ENCODE measurements around the gene ARID5B.

The ARID5B gene

DNA sequence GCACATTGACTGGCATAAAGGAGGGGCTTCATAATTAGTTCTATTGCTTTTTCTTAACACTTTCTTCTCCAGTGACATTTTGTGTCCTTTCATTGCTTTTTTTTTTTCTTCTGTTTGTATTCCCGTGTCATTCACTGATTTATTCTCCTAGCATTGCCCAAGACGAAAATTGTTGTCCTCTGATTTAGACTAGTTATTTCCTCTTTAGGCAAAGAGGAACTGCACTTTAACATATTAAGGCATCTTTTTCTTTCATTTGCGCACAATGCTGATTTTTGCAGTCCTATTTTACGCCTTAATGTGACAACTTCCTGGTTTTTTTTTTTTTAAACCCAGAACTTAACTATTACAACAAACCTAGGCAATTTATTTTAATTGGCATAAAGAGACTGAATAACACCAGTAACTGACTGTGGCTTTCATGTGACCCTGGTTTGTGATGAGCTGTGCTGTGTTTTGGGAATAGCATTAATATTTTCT is 39.7 kb downstream of the ARID5B start:
- DNase-seq (ENCODE audit: low read depth), result no peak

DNA sequence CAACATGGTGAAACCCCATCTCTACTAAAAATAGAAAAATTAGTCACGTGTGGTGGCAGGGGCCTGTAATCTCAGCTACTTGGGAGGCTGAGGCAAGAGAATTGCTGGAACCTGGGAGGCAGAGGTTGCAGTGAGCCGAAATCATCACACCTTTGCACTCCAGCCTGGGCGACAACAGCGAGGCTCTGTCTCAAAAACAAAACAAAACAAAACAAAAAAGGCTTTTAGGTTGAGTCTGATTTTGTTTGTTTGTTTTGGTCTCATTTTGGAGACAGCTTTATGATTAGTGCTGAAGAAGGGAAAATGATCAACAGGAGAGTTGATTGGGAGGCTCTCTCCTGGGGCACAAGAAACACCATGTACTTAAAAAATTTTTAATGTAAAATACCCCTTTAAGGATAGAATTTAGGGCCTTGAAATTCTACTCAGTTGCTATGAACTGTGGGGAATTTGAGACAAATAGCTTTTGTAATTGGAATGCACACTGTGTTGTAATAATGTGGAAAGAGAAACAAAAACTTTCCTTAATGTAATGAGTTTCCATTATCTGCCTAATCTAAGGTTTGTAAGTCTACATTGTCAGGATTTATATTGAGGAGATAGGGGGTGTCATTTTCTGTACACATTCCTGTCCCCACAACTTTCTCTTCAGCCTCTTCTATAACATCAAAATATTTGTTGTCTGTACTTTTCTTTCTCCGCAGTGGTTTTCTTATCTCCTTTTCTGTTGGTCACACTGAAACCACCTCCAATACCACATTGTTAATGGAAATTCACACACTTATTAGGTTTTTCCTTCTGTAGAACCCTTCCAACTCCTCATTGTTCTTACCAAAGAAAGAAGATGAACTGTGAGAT is 41.3 kb downstream of the ARID5B start:
- no peak for DNase-seq (ENCODE audit: low read depth)

DNA sequence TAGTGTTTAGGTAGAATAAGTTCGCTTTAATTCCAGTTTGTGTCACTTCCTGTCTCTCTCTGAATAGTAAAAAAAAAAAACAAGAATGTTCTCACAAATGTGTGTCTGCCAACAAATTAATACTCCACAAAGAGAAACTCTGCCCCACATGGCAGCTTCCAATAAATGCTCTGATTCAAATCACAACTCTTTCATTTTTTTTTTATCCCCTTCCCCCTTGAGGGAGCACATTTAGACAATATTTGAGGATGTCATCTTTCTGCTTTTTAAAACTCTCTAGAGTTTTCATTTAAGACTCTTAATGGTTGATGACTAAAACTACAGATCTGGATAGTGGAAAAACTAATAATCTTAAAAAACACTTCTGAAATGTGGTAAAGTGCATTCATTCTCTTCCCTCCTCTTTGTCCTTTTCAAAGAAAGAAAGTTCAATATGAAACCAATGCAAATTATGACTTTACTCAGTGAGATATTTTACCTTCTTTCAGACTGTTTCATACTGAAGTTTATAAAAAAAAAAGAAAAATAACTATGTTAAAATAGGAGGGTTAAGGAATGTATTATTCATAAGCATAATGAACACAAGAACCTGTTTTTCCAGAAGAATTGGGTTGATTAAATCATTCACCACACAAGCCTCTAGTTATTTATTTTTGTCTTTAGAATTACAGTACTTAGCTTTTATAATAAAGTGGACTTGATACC is 42.3 kb downstream of the ARID5B start:
- DNase-seq (ENCODE audit: low read depth), result no peak

DNA sequence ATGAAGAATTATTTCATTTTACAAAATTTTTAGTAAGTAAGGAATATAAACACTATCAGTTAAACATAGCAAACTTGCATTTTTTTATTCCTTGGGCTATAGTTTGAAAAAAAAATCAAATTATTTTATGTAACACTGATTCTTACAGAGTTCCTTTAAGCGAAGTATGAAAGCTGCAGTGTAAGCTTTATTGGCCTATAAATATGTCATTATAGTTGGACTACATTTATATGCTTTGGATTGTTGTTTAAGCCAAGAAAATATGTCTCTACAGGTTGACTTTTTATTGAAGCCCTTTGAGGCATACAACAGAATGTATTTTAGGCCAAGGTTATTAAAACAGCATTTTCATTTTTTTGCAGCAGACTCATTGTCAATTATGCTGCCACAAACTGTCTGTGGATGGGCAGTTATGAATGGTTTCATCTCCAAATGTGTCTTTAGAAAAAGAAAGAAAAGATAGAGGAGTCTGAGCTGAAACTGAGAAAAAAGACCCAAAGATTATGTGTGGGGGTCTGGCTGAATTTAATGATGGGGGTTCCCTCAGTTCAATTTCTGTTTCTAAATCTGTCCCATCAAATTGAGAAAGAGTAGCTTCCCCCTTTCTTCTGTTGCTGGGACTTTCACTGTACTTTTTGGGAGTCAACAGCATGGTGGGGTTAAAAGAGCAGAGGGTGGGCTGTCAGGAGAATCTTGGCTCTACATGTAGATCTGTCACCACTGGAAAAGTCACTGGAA is 43.1 kb downstream of the ARID5B start:
- DNase-seq (ENCODE audit: low read depth), result no peak

DNA sequence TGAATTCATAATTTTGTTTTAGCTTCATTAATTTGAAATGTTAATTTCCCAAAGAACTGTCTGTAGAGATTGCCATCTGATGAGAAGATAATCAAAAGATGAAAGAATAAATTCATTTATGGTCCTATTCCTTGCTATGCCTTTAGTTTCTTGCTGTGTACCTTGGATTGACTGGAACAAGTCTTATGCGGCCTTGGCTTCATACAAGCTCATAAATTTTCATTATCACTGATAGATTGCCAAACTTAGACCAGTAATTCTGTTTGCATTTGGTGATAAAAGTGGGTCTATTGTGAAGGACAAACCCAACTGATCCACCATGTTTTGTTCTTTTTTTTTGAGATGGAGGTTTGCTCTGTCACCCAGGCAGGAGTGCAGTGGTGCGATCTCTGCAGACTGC is 48.2 kb downstream of the ARID5B start:
- DNase-seq (ENCODE audit: low read depth), result no peak

DNA sequence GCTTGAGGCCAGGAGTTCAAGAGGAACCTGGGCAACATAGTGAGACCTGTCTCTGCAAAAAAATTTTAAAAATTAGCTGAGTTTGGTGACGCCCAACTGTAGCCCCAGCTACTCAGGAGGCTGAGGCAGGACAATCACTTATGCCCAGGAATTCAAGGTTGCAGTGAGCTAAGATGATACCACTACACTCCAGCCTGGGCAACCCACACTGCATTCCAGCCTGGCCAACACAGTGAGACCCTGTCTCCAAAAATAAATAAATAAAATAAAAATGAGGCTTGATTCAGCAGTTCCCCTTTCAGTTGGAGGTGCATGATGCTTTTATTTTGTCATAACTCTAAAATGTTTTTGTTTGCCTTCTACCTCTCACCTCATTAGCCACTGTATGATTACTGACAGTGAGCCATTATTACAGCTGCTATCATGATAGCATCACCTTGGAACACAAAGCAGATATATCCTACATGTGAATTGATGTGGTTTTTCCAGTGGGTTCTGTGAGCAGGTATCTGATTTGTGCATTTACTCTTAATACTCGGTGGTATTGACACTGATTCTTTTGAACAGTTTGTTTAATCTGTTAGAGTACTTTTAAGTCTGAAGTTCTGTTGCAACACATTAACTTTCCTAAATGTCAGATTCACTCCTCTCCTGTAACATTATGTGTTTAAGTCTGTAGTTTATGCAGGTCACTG is 49.1 kb downstream of the ARID5B start:
- no peak for DNase-seq (ENCODE audit: low read depth)

DNA sequence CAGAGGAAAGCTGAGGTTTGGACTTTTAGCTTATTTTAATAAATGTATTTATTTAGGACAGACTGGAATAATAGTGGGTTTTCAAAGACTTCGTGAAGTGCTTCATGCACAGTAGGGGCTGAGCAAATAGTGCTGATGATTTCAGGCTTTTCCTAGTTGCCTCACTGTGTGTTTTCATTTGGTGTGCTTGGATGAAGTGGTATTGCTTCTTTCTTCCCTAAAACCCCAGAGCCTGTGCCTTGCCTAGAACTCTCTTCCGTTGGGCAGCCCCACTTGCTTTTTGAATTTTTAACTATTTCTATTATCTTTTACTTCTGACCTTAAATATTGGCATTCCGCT is 49.6 kb downstream of the ARID5B start:
- DNase-seq (ENCODE audit: low read depth), result no peak

GRCh38 chr10:61952028-61952674 is 50.7 kb downstream of the ARID5B start:
- DNase-seq (ENCODE audit: low read depth), result no peak

GRCh38 chr10:61953183-61953582 is 51.7 kb downstream of the ARID5B start:
- DNase-seq (ENCODE audit: low read depth), result no peak

GRCh38 chr10:61957806-61958205 is 56.3 kb downstream of the ARID5B start:
- no peak for DNase-seq (ENCODE audit: low read depth)

- no peak for DNase-seq (ENCODE audit: low read depth)
Measured at GRCh38 chr10:61958311-61958710, 56.8 kb downstream of the ARID5B start.

DNA sequence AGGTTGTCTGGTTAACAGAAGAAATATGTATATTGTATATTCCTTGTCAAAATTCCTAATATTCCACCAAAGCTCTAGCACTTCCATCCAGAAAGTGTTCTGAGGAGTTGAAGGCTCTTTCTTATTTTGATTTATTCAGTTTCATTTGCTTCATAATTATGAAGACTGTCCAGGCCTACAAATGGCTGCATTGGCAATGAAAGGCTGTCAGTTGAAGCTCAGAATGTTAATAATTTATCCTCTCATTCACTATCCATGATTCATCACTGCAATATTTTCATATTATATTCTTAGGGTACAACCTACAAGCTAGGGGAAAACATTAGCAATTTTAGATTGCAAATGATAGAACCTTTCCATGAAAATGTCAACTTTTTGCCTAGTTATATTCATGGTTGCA is 57.3 kb downstream of the ARID5B start:
- DNase-seq (ENCODE audit: low read depth), result no peak

- no peak for DNase-seq (ENCODE audit: low read depth)
Measured at GRCh38 chr10:61959814-61960213, 58.3 kb downstream of the ARID5B start.

- DNase-seq (ENCODE audit: low read depth), result no peak
Measured at GRCh38 chr10:61960396-61961120, 59.1 kb downstream of the ARID5B start.

DNA sequence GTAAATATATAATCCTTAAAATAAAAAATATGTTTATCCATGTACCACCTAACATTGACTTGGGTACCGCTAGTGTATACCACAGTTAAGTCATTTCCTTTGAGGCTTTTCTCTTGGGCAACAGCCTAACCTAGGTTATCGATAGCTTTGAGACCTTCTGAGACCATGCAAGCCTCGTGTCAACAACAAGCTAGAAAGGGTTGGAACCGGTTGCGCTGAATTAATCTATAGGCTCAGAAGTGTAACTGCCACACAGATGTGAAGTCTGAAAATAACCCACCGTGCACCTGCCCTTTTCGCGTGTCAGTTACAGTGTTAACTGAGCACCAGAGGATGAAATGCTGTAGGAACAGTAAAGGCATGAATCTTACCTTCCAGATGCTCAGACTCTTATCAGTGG is 59.8 kb downstream of the ARID5B start:
- no peak for DNase-seq (ENCODE audit: low read depth)

DNA sequence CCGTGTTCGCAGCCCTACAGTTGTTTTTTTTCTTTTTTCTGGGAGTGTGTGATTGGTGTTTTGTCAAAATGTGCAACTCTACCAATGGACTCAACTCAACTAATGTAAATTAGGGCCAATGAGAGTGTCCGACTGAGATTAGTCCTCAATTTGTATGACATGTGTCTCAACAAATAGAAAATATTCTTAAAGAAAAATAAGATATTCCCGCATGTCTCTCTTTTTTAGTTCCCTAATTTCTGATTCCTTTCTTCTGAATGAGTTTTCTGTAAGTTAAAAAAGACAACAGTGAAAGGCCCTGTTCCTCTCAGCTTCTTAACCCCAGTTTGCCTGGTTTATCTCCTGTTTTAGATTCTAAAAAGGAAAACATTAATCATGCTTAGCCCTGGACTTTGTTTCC is 61.5 kb downstream of the ARID5B start:
- no peak for DNase-seq (ENCODE audit: low read depth)

GRCh38 chr10:61963669-61964058 is 62.2 kb downstream of the ARID5B start:
- DNase-seq (ENCODE audit: low read depth), result no peak

GRCh38 chr10:61964059-61964709 is 62.7 kb downstream of the ARID5B start:
- no peak for DNase-seq (ENCODE audit: low read depth)

DNA sequence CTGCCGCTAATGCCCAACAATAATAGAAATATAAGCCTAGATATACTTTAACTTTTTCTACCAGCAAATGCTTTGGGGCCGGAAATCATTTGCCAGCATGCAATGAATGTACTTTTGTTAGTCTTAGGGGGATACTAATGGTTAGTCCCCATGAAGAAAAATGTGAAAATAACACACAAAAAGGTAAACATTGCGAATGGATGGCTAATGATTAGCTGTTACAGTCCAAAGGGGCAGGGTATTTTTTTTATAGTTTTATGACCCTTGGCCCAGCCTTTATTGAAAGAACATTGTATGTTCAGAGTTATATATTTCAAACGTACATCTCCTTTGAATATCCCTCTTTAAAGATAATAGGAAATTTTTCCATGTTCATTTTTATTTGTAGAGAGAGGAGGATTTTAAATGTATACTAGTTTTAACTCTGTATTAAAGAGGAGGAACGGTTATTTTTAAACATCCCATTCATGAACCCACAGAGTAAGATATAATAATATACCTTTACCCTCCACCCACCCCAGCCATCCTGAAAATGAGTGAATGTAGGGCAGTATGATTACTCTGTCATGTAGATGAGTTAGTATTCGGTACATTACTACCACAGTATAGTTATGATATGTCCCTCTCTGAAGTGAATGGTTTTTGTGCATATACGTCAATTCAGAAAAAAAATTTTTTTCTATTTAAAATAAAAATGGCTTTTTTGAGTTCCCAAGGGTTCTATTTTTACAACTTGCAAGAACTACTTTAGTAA is 63.6 kb downstream of the ARID5B start:
- no peak for DNase-seq (ENCODE audit: low read depth)
